Renal cortex interstitium (tissue), 11 donors: ENCODE results near the gene SAMD3. TPM values are rescaled to one million over a fixed set of nuclear protein-coding genes. Genes with fewer than 3 reads are reported as not detected.

ENCODE experiments used
- DNase-seq, 11 donors: peaks; one replicate each; pipeline ENCODE4 v3.0.0-alpha.2; 2013; ENCODE audit warnings: low read depth in 9 of 11, low spot score in 4 of 11; ENCODE audit errors: extremely low read depth in 1 of 11
- polyA plus RNA-seq, 3 donors: library from polyadenylated mRNA; unstranded; fragments of 120-200 nt; gene quantifications; one replicate each; pipeline ENCODE4 v1.2.1, GENCODE V29; 2013; ENCODE audit not compliant: insufficient read length in 3 of 3

SAMD3 gene
- polyA plus RNA-seq, 3 donors, result 0.80 to 1.4 (median 0.82) TPM

DNA sequence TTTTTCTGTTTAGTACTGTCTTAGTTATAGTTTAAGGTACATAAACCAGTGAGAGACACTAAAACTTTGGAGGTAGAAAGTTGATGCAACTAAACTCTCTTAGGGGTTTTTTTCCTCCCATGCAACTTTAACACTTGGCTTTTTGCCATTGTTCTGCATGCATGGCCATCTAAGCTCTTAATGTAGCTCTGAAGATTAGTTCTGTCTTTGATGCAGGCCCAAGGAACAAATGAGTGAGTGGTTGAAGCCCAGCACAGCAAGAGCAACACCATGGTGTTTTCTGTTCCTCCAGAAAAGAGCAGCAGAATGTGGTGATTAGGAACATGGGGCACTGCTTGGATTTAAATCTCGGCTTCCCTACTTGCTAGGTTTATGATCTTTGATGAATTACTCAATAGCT lies 115.0 kb downstream of the SAMD3 start:
- no peak for DNase-seq

GRCh38 chr6:130105996-130106704 lies 116.6 kb downstream of the SAMD3 start:
- DNase-seq, result no peak

DNA sequence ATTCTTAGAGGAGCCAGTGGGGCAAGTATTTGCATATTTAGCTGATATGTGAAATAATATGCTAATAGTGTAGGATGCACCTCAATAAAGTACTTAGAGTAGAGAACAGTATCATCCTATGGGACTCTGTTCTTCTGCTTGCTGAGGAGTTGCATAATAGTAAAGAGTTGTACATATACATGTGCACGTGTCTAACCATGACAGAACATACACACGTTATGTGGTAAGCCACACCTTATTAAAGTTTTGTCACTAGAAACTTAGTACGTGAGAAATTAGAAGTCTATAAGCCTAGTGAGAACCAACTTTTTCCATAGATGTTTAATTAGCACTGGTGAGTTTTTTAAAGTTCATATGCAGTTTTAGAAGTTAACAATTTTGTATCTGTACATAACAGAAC lies 123.6 kb downstream of the SAMD3 start:
- DNase-seq, result no peak

GRCh38 chr6:130098317-130098716 lies 124.4 kb downstream of the SAMD3 start:
- DNase-seq, result no peak

Other genes starting within 250 kb of the SAMD3 start
- gene L3MBTL3, start 204.4 kb downstream of the SAMD3 start, polyA plus RNA-seq, result 10 to 100 TPM; 16.4 to 21.6 (median 19.1) TPM
- gene TMEM200A, start 143.1 kb upstream of the SAMD3 start, polyA plus RNA-seq, result 10 to 100 TPM; 24.3 to 42.3 (median 31.2) TPM